Neural crest cell (in vitro differentiated cells): ENCODE data around the gene GFRA4. TPM values are rescaled to one million over a fixed set of nuclear protein-coding genes. Genes with fewer than 3 reads are reported as not detected.

Experiments
- DNase-seq: peaks from one replicate; pipeline ENCODE4 v3.0.0; 2021; ENCODE audit warnings: low read depth, mixed read lengths, low spot score
- H3K27ac Mint-ChIP-seq: one replicate; pipeline ENCODE4 v1.8.0; 2021; ENCODE audit warnings: mild to moderate bottlenecking, mixed read lengths; ENCODE audit not compliant: unreplicated experiment
- H3K27me3 Mint-ChIP-seq: 2 replicates; pipeline ENCODE4 v1.8.0; 2021; ENCODE audit warnings: low read depth, mild to moderate bottlenecking, mixed read lengths
- H3K36me3 Mint-ChIP-seq: 2 replicates; pipeline ENCODE4 v1.8.0; 2021; ENCODE audit warnings: low read depth, mild to moderate bottlenecking, mixed read lengths
- H3K4me1 Mint-ChIP-seq: 2 replicates; pipeline ENCODE4 v1.8.0; 2021; ENCODE audit warnings: mixed read lengths
- H3K4me3 Mint-ChIP-seq: one replicate; pipeline ENCODE4 v1.8.0; 2021; ENCODE audit warnings: mild to moderate bottlenecking, mixed read lengths
- H3K9me3 Mint-ChIP-seq: 2 replicates; pipeline ENCODE4 v1.8.0; 2021; ENCODE audit warnings: mixed read lengths
- CTCF ChIP-seq: fragments of 200-600 bp; sonication (generic); conservative IDR thresholded peaks from 2 replicates; pipeline ENCODE4 v1.5.0; 2021; ENCODE audit warnings: antibody characterized with exemption, mild to moderate bottlenecking
- total RNA-seq: library from RNA; stranded (reverse); gene quantifications from 2 replicates; pipeline ENCODE4 v1.2.1, GENCODE V29; 2021

GFRA4 gene
- total RNA-seq, 1 donor from 2014 or later = not detected

GRCh38 chr20:3691897-3692296, 28.7 kb upstream of the GFRA4 start:
- no peaks in the 10 kb centered on the region for H3K9me3 Mint-ChIP-seq
- no peaks in the 10 kb centered on the region for H3K27me3 Mint-ChIP-seq
- TF ChIP-seq CTCF = no peak
- peaks cover 3% of the 10 kb centered on the region for H3K4me1 Mint-ChIP-seq
- no peak overlapping the region for H3K4me3 Mint-ChIP-seq
- DNase-seq = no peak
- H3K27ac Mint-ChIP-seq = no peak overlapping the region
- no peaks in the 10 kb centered on the region for H3K36me3 Mint-ChIP-seq

GRCh38 chr20:3691306-3691705, 28.1 kb upstream of the GFRA4 start:
- Mint-ChIP-seq H3K4me1 (peaks cover 3% of the 10 kb centered on the region), H3K4me3 (no peak overlapping the region), H3K27me3 (no peaks in the 10 kb centered on the region), H3K27ac (no peak overlapping the region), H3K9me3 (no peaks in the 10 kb centered on the region), H3K36me3 (no peaks in the 10 kb centered on the region)
- no peak for TF ChIP-seq CTCF
- no peak for DNase-seq

DNA sequence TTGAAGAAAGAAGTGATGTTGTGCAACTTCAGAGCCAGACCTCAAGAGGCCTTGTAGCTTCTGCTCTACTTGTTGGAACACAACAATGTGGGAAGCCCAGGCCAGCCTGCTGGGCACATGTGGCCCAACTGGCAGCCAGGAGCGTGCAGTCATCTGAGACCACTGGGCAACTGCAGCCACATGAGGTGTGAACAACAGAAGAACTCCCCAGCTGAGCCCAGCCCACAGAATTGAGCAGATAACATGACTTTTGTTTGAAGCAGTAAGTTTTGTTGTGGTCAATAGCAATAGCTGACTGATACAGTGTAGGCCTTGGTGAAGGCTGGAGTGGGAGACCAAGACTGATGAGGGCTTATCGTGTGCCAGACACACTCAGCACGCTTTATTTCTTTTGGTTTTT, 27.2 kb upstream of the GFRA4 start:
- no peak for DNase-seq
- Mint-ChIP-seq H3K36me3 (no peaks in the 10 kb centered on the region), H3K27me3 (peaks cover 4% of the 10 kb centered on the region), H3K27ac (no peak overlapping the region), H3K4me1 (peaks cover 3% of the 10 kb centered on the region), H3K9me3 (no peaks in the 10 kb centered on the region), H3K4me3 (no peak overlapping the region)
- no peak for TF ChIP-seq CTCF

DNA sequence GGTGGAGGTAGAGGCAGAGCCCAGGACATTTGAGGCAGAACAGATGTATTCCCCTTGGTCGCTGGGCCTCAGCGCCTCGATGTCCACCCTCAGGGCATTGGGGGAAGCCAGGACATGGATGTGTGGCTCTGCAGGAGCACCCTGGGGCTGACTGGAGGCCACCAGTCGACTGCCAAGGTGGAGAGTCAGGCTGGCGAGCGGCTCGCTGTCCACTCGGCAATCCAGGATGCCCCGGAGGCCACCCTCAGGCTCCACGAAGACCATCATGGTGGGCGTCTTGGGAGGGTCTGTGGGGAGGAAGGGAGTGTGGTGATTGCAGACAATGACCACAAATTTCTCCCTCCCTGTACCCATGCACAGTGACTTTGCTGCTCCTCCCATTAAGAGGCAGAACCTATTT, 26.8 kb upstream of the GFRA4 start:
- H3K27ac Mint-ChIP-seq = no peak overlapping the region
- no peaks in the 10 kb centered on the region for H3K36me3 Mint-ChIP-seq
- no peak for TF ChIP-seq CTCF
- H3K4me1 Mint-ChIP-seq = peaks cover 3% of the 10 kb centered on the region
- H3K27me3 Mint-ChIP-seq = peaks cover 7% of the 10 kb centered on the region
- H3K4me3 Mint-ChIP-seq = no peak overlapping the region
- no peaks in the 10 kb centered on the region for H3K9me3 Mint-ChIP-seq
- no peak for DNase-seq

- no peak for DNase-seq
- no peak overlapping the region for H3K27ac Mint-ChIP-seq
- no peaks in the 10 kb centered on the region for H3K36me3 Mint-ChIP-seq
- peaks cover 8% of the 10 kb centered on the region for H3K4me1 Mint-ChIP-seq
- H3K9me3 Mint-ChIP-seq = no peaks in the 10 kb centered on the region
- no peak for TF ChIP-seq CTCF
- H3K27me3 Mint-ChIP-seq = peaks cover 24% of the 10 kb centered on the region
- H3K4me3 Mint-ChIP-seq = no peak overlapping the region
These were observed 24.5 kb upstream of the GFRA4 start for GRCh38 chr20:3687655-3688054.

GRCh38 chr20:3686867-3687321, 23.7 kb upstream of the GFRA4 start:
- Mint-ChIP-seq H3K27me3 (peaks cover 30% of the 10 kb centered on the region), H3K36me3 (no peaks in the 10 kb centered on the region), H3K27ac (no peak overlapping the region), H3K9me3 (no peaks in the 10 kb centered on the region), H3K4me3 (no peak overlapping the region), H3K4me1 (peaks cover 8% of the 10 kb centered on the region)
- TF ChIP-seq CTCF = no peak
- no peak for DNase-seq
